GM12892 (cell line): ENCODE measurements around the gene FERMT1.

Source experiments
- POLR2A ChIP-seq: IDR thresholded peaks from 2 replicates; pipeline ENCODE4 v1.6.1; 2011; ENCODE audit warnings: low read depth, low read length, control low read depth
- POLR2AphosphoS5 ChIP-seq: IDR thresholded peaks from 2 replicates; pipeline ENCODE4 v1.6.1; 2011; ENCODE audit warnings: low read depth, low read length, control low read depth
- TAF1 ChIP-seq: IDR thresholded peaks from 2 replicates; pipeline ENCODE4 v1.6.1; 2011; ENCODE audit warnings: low read depth, mild to moderate bottlenecking, control low read depth, low read length, borderline replicate concordance

GRCh38 chr20:6095409-6095808 is 27.4 kb downstream of the FERMT1 start:
- no peak for TF ChIP-seq POLR2A
- no peak for TF ChIP-seq POLR2AphosphoS5
- TF ChIP-seq TAF1 = no peak
